ENCODE results near the gene ANO6.

DNA sequence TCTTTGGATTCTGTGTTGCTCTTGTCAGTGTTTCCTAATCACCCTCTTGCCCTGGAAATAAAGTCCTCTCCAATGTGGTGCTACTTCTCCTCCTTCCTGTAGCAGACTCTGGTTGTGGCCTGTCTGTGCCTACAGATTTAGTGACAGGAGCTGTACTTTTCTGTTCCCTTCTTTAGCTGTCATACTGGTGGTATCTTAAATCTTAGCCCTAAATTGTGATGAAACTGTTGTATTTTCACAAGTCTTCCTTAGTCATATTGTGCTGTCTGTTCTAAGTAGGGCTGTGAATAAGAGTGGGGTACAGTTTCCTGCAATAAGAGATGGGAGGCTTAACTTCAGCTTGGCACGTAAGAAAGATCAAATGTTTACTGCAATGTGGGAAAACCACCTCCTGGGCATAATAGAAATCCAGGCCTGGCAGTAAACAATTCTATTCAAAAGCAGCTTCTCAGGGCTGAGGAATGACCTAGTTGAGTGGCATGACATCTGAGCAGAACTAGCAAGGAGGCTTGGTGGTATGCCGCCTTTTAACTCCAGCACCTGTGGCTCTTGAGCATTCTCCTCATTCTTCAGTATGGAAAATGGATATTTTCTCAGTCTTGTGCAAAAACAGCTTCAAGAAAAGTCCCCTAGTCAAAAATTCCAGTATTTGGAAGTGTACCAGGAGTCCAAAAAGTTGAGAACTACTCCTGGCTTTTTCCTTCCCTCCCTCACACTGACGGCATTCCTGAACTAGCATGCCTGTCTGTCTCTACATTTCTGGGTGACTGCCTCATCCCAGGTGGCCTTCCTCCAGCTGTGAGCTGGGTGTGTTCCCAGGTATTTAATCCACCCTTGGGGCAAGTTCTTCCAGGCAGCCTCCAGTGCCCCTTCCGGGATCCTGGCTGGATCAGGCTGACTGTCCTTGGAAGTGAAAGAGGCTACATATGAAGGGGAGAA lies 19.5 kb downstream of the ANO6 start:
- TF ChIP-seq ZNF274 (IDR thresholded peaks at IDR 0.05; ENCODE audit: low read depth, low read length) (no peak), SUZ12 (IDR thresholded peaks at IDR 0.05; ENCODE audit: extremely low read depth, insufficient read depth, insufficient read length) (no peak), YY1 (IDR thresholded peaks at IDR 0.05; ENCODE audit: insufficient read depth, insufficient read length) (no peak)
